SK-N-SH (cell line): Measurements from ENCODE around the gene LMO7. TPM values are rescaled to one million over a fixed set of nuclear protein-coding genes. Genes with fewer than 3 reads are reported as not detected.

Experiments used
- CTCF ChIA-PET: fragments of 300-600, 350-600 bp; formaldehyde crosslinking; extraction: SDS; loops from one replicate; lab custom pipeline; 2021; lab: Yijun Ruan, JAX
- POLR2A ChIA-PET: fragments of 350-600 bp; sonication (Branson Sonifier 250); formaldehyde crosslinking; extraction: SDS; loops from one replicate; lab custom pipeline; 2020; ENCODE audit warnings: antibody characterized with exemption, inconsistent platforms; lab: Yijun Ruan, JAX
- DNase-seq: peaks from one replicate; pipeline ENCODE4 v3.0.0; 2012
- H2AFZ ChIP-seq: fragments of 200-600 bp; sonication (generic); 2 replicates; pipeline ENCODE4 v1.8.1; 2016; ENCODE audit warnings: antibody characterized with exemption, mild to moderate bottlenecking, low read depth
- H3F3A ChIP-seq: fragments of 200-600 bp; sonication (generic); replicated peaks from 2 replicates; pipeline ENCODE3; 2016; ENCODE audit warnings: antibody characterized with exemption, mild to moderate bottlenecking; ENCODE audit not compliant: insufficient read depth
- H3K27ac ChIP-seq, 2 experiments: fragments of 200-500 bp in 1 of 2; fragments of 200-600 bp in 1 of 2; sonication (Bioruptor generic) in 1 of 2; sonication (generic), shearing (Covaris generic) in 1 of 2; 2 replicates each; pipeline versions ENCODE4 v1.5.1 to v1.6.1; 2014 to 2016; ENCODE audit warnings: low read depth in 2 of 2, inconsistent platforms in 1 of 2, low read length in 1 of 2, mild to moderate bottlenecking in 1 of 2, mixed read lengths in 1 of 2
- H3K27me3 ChIP-seq: fragments of 200-600 bp; sonication (generic), shearing (Covaris generic); 2 replicates; pipeline ENCODE4 v1.6.1; 2016; ENCODE audit warnings: mixed run types; ENCODE audit not compliant: insufficient read depth
- H3K36me3 ChIP-seq, 2 experiments: fragments of 200-500 bp in 1 of 2; fragments of 200-600 bp in 1 of 2; sonication (Bioruptor generic) in 1 of 2; sonication (generic) in 1 of 2; replicated peaks in 1 of 2; 2 replicates each; pipeline versions ENCODE3 to v1.5.1; 2014 to 2016; ENCODE audit warnings: low read length in 1 of 2, mild to moderate bottlenecking in 1 of 2; ENCODE audit not compliant: insufficient read depth in 2 of 2, control insufficient read depth in 1 of 2
- H3K4me1 ChIP-seq, 2 experiments: fragments of 200-500 bp in 1 of 2; fragments of 200-600 bp in 1 of 2; sonication (Bioruptor generic) in 1 of 2; sonication (generic), shearing (Covaris generic) in 1 of 2; 2 replicates each; pipeline versions ENCODE4 v1.5.1 to v1.6.1; 2014 to 2016; ENCODE audit warnings: low read depth in 1 of 2, low read length in 1 of 2, mixed run types in 1 of 2; ENCODE audit not compliant: insufficient read depth in 2 of 2, control insufficient read depth in 1 of 2
- H3K4me2 ChIP-seq: fragments of 200-600 bp; sonication (generic), shearing (Covaris generic); 2 replicates; pipeline ENCODE4 v1.6.1; 2017; ENCODE audit warnings: mixed run types
- H3K4me3 ChIP-seq, 2 experiments: fragments of 200-500 bp in 1 of 2; fragments of 200-600 bp in 1 of 2; sonication (Bioruptor generic) in 1 of 2; sonication (generic), shearing (Covaris generic) in 1 of 2; 2 replicates each; pipeline versions ENCODE4 v1.5.1 to v1.8.1; 2014 to 2016; ENCODE audit warnings: low read depth in 2 of 2, inconsistent platforms in 1 of 2, low read length in 1 of 2, mild to moderate bottlenecking in 1 of 2, mixed read lengths in 1 of 2, moderate library complexity in 1 of 2
- H3K79me2 ChIP-seq: fragments of 200-600 bp; sonication (generic); 2 replicates; pipeline ENCODE4 v1.8.1; 2017; ENCODE audit warnings: mild to moderate bottlenecking; ENCODE audit not compliant: insufficient read depth
- H3K9ac ChIP-seq: fragments of 200-600 bp; sonication (generic); 2 replicates; pipeline ENCODE4 v1.6.1; 2017; ENCODE audit warnings: mixed run types
- H3K9me2 ChIP-seq: fragments of 200-600 bp; sonication (generic); 2 replicates; pipeline ENCODE4 v1.6.1; 2017; ENCODE audit warnings: mixed run types
- H3K9me3 ChIP-seq: fragments of 200-600 bp; sonication (generic); 2 replicates; pipeline ENCODE4 v1.6.1; 2017; ENCODE audit warnings: mixed run types, mild to moderate bottlenecking, moderate library complexity
- H4K20me1 ChIP-seq: fragments of 200-600 bp; sonication (generic); 2 replicates; pipeline ENCODE4 v1.6.1; 2017; ENCODE audit warnings: mild to moderate bottlenecking, mixed run types; ENCODE audit not compliant: insufficient read depth
- ELF1 ChIP-seq: IDR thresholded peaks from 2 replicates; pipeline ENCODE4 v1.4.0; 2012
- EP300 ChIP-seq, 2 experiments: IDR thresholded peaks; 2 replicates each; pipeline versions ENCODE4 v1.4.0 to v1.6.1; 2012; ENCODE audit warnings: borderline replicate concordance in 1 of 2, low read depth in 1 of 2, low read length in 1 of 2
- EZH2phosphoT487 ChIP-seq: fragments of 200-600 bp; sonication (generic); IDR thresholded peaks from 2 replicates; pipeline ENCODE4 v1.6.1; 2017; ENCODE audit warnings: low read depth, mixed run types, mild to moderate bottlenecking, antibody characterized with exemption, moderate library complexity, borderline replicate concordance
- FOSL2 ChIP-seq: IDR thresholded peaks from 2 replicates; pipeline ENCODE4 v1.4.0; 2012; ENCODE audit warnings: low read depth, mild to moderate bottlenecking, moderate library complexity, borderline replicate concordance
- FOXM1 ChIP-seq: IDR thresholded peaks from 2 replicates; pipeline ENCODE4 v1.4.0; 2012; ENCODE audit warnings: low read depth, mild to moderate bottlenecking
- MEF2A ChIP-seq: IDR thresholded peaks from 2 replicates; pipeline ENCODE4 v1.4.0; 2012; ENCODE audit warnings: low read depth, borderline replicate concordance
- NFIC ChIP-seq: IDR thresholded peaks from 2 replicates; pipeline ENCODE4 v1.4.0; 2012; ENCODE audit warnings: borderline replicate concordance
- POLR2AphosphoS5 ChIP-seq: IDR thresholded peaks from 2 replicates; pipeline ENCODE4 v1.6.1; 2012; ENCODE audit warnings: low read depth, low read length
- RFX5 ChIP-seq: IDR thresholded peaks from 2 replicates; pipeline ENCODE4 v1.6.1; 2012; ENCODE audit warnings: mild to moderate bottlenecking, improper control_type of control experiment, low read length
- RXRA ChIP-seq: IDR thresholded peaks from 2 replicates; pipeline ENCODE4 v1.4.0; 2012; ENCODE audit warnings: low read depth, mild to moderate bottlenecking, borderline replicate concordance
- SIN3A ChIP-seq: IDR thresholded peaks from 2 replicates; pipeline ENCODE4 v1.6.1; 2012; ENCODE audit warnings: low read depth, mild to moderate bottlenecking, low read length, moderate library complexity, borderline replicate concordance
- TCF12 ChIP-seq: IDR thresholded peaks from 2 replicates; pipeline ENCODE4 v1.4.0; 2012
- YY1 ChIP-seq: IDR thresholded peaks from 2 replicates; pipeline ENCODE4 v1.4.0; 2012; ENCODE audit warnings: low read depth, mild to moderate bottlenecking
- WGBS: methylation state at CpG from one replicate; pipeline ENCODE4 v1.1.6; 2017; ENCODE audit warnings: low lambda C conversion rate; 5-methylcytosine and 5-hydroxymethylcytosine counted together
- polyA plus RNA-seq, 3 experiments: library from polyadenylated mRNA; depleted of rRNA; stranded (reverse); fragments of >200 nt; gene quantifications; 2 replicates each; pipeline ENCODE4 v1.2.3, GENCODE V29; 2012
- TF ChIP-seq, protein P1 (sequence below): fragments of 150-350 bp; IDR thresholded peaks from 2 replicates; pipeline ENCODE4 v1.6.1; 2017; ENCODE audit warnings: antibody characterized with exemption, low read length, low read depth, borderline replicate concordance

Gene LMO7
- polyA plus RNA-seq, 1 of the 3 experiments (the other 2 are of a cell fraction), result 83.6 TPM

DNA sequence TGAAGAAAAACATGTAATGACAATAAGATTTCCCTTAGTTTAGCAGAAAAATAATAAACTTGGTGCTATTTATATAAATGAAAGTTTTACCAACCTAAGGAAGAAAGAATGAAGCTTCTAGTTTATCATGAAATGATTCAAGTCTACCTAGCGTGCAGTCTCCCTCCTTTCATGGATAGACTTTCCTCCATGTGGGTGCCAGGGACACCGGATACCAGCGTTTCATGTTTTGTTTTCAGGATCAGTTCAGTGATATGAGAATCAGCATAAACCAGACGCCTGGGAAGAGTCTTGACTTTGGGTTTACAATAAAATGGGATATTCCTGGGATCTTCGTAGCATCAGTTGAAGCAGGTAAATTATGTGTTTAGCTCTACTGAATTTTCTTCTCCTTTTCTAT, 196.7 kb downstream of the LMO7 start:
- WGBS, result 95% methylated on average over 5 of the region's 5 CpGs
- H3K79me2 ChIP-seq, result peaks cover 93% of the 10 kb centered on the region
- no peak overlapping the region for H3K27ac ChIP-seq
- H3K4me3 ChIP-seq, result no peak overlapping the region
- no peaks in the 10 kb centered on the region for H3K9me3 ChIP-seq
- H3K4me1 ChIP-seq, result no peaks in the 10 kb centered on the region
- no peak for DNase-seq
- peaks cover 50 to 80% of the 10 kb centered on the region in 2 experiments for H3K36me3 ChIP-seq
- H4K20me1 ChIP-seq, result peaks cover 47% of the 10 kb centered on the region; the same call in 1 of the 2 replicates
- peaks cover 29% of the 10 kb centered on the region for H3F3A ChIP-seq
- TF ChIP-seq NFIC (no peak), EZH2phosphoT487 (no peak), ELF1 (no peak), SIN3A (no peak), RXRA (no peak), EP300 (IDR thresholded peaks at IDR 0.05; ENCODE audit: borderline replicate concordance in 1 of 2, low read depth in 1 of 2, low read length in 1 of 2) (no peak), YY1 (no peak), POLR2AphosphoS5 (no peak), TCF12 (no peak), FOSL2 (no peak), MEF2A (no peak), FOXM1 (no peak)
- TF ChIP-seq, protein P1, sequence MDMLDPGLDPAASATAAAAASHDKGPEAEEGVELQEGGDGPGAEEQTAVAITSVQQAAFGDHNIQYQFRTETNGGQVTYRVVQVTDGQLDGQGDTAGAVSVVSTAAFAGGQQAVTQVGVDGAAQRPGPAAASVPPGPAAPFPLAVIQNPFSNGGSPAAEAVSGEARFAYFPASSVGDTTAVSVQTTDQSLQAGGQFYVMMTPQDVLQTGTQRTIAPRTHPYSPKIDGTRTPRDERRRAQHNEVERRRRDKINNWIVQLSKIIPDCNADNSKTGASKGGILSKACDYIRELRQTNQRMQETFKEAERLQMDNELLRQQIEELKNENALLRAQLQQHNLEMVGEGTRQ, result no peak
- no peak overlapping the region for H3K4me2 ChIP-seq
- no peaks in the 10 kb centered on the region for H3K27me3 ChIP-seq
- H3K9me2 ChIP-seq, result no peaks in the 10 kb centered on the region
- no peak overlapping the region for H3K9ac ChIP-seq
- no peak overlapping the region for H2AFZ ChIP-seq
- POLR2A ChIA-PET, result no interaction called here
- CTCF ChIA-PET, result interaction anchor here (1.1 to 2.3 kb wide), 4 partner anchors 37 to 1148 kb away, joined by 3 to 10 read pairs (median 3); no protein-coding TSS in a partner anchor

- no peak for DNase-seq
- H4K20me1 ChIP-seq, result peaks cover 12% of the 10 kb centered on the region; the same call in 1 of the 2 replicates
Measured at GRCh38 chr13:75836441-75836840, 200.3 kb downstream of the LMO7 start.

More at GRCh38 chr13:75836441-75836840, 200.3 kb downstream of the LMO7 start:
- ChIA-PET CTCF (interaction anchor here (0.8 to 1.6 kb wide), 3 partner anchors 38 to 141 kb away, joined by 3 to 6 read pairs (median 3); no protein-coding TSS in a partner anchor), POLR2A (no interaction called here)
- Histone ChIP-seq H3K36me3 (peaks cover 74 to 100% of the 10 kb centered on the region in 2 experiments), H2AFZ (no peak overlapping the region), H3K27ac (no peak overlapping the region), H3K4me2 (no peak overlapping the region), H3K27me3 (no peaks in the 10 kb centered on the region), H3F3A (peaks cover 18% of the 10 kb centered on the region), H3K9ac (no peak overlapping the region), H3K9me3 (no peaks in the 10 kb centered on the region), H3K79me2 (peaks cover 95% of the 10 kb centered on the region), H3K9me2 (no peaks in the 10 kb centered on the region), H3K4me3 (no peak overlapping the region), H3K4me1 (no peaks in the 10 kb centered on the region)
- WGBS, result 100% methylated on average over 4 of the region's 4 CpGs
- TF ChIP-seq MEF2A (no peak), POLR2AphosphoS5 (no peak), RFX5 (no peak)
